H9 (cell line): ENCODE data around the gene SLC39A10. TPM values are rescaled to one million over a fixed set of nuclear protein-coding genes. Genes with fewer than 3 reads are reported as not detected.

ENCODE experiments used
- DNase-seq: peaks from one replicate; pipeline ENCODE4 v3.0.0-alpha.2; 2017
- H2AFZ ChIP-seq: one replicate; pipeline ENCODE4 v1.6.1; 2013; ENCODE audit warnings: mild to moderate bottlenecking, low read length, control low read depth, moderate library complexity
- H2AK5ac ChIP-seq: 2 replicates; pipeline ENCODE4 v1.6.1; 2013; ENCODE audit warnings: low read length, control low read depth, mixed read lengths; ENCODE audit not compliant: insufficient read length
- H2BK120ac ChIP-seq: one replicate; pipeline ENCODE4 v1.6.1; 2013; ENCODE audit warnings: low read depth, mild to moderate bottlenecking, low read length, control low read depth, inconsistent platforms; ENCODE audit not compliant: poor library complexity, severe bottlenecking
- H2BK12ac ChIP-seq: 2 replicates; pipeline ENCODE4 v1.6.1; 2013; ENCODE audit warnings: low read length, control low read depth, mixed read lengths, low read depth; ENCODE audit not compliant: insufficient read length
- H2BK15ac ChIP-seq: 2 replicates; pipeline ENCODE4 v1.6.1; 2013; ENCODE audit warnings: low read depth, low read length, control low read depth
- H2BK20ac ChIP-seq: one replicate; pipeline ENCODE4 v1.6.1; 2013; ENCODE audit warnings: low read depth, mild to moderate bottlenecking, low read length, control low read depth, inconsistent platforms; ENCODE audit not compliant: poor library complexity, severe bottlenecking
- H2BK5ac ChIP-seq: 2 replicates; pipeline ENCODE4 v1.6.1; 2013; ENCODE audit warnings: low read length, control low read depth, mixed read lengths; ENCODE audit not compliant: insufficient read length
- H3K14ac ChIP-seq: 2 replicates; pipeline ENCODE4 v1.6.1; 2013; ENCODE audit warnings: low read length, control low read depth; ENCODE audit not compliant: insufficient read depth
- H3K18ac ChIP-seq: 2 replicates; pipeline ENCODE4 v1.6.1; 2013; ENCODE audit warnings: low read depth, mild to moderate bottlenecking, mixed read lengths, low read length, control low read depth; ENCODE audit not compliant: insufficient read length
- H3K23ac ChIP-seq: 2 replicates; pipeline ENCODE4 v1.6.1; 2013; ENCODE audit warnings: low read length, control low read depth, mixed read lengths, low read depth; ENCODE audit not compliant: insufficient read length
- H3K23me2 ChIP-seq: 2 replicates; pipeline ENCODE4 v1.6.1; 2013; ENCODE audit warnings: low read depth, mild to moderate bottlenecking, mixed read lengths, low read length, control low read depth; ENCODE audit not compliant: insufficient read length, poor library complexity, severe bottlenecking
- H3K27ac ChIP-seq: 2 replicates; pipeline ENCODE4 v1.5.1; 2013; ENCODE audit warnings: low read length, control low read depth, mixed read lengths, low read depth; ENCODE audit not compliant: insufficient read length
- H3K27me3 ChIP-seq: 2 replicates; pipeline ENCODE4 v1.6.1; 2013; ENCODE audit warnings: low read length, control low read depth, inconsistent platforms; ENCODE audit not compliant: insufficient read depth
- H3K4ac ChIP-seq: 2 replicates; pipeline ENCODE4 v1.6.1; 2013; ENCODE audit warnings: low read depth, mild to moderate bottlenecking, control low read depth, inconsistent platforms, low read length, moderate library complexity
- H3K4me1 ChIP-seq: 2 replicates; pipeline ENCODE4 v1.6.1; 2013; ENCODE audit warnings: low read length, control low read depth, inconsistent platforms; ENCODE audit not compliant: insufficient read depth
- H3K4me2 ChIP-seq: 2 replicates; pipeline ENCODE4 v1.6.1; 2013; ENCODE audit warnings: low read length, control low read depth, mixed read lengths; ENCODE audit not compliant: insufficient read length, insufficient read depth
- H3K56ac ChIP-seq: 2 replicates; pipeline ENCODE4 v1.6.1; 2013; ENCODE audit warnings: low read depth, mild to moderate bottlenecking, mixed read lengths, low read length, control low read depth; ENCODE audit not compliant: insufficient read length
- H3K79me1 ChIP-seq: 2 replicates; pipeline ENCODE4 v1.6.1; 2013; ENCODE audit warnings: low read depth, mild to moderate bottlenecking, moderate library complexity, low read length, control low read depth, inconsistent platforms; ENCODE audit not compliant: insufficient read depth, poor library complexity, severe bottlenecking
- H3K79me2 ChIP-seq: 2 replicates; pipeline ENCODE4 v1.6.1; 2013; ENCODE audit warnings: low read length, control low read depth, inconsistent platforms; ENCODE audit not compliant: insufficient read depth
- H3K9ac ChIP-seq: 2 replicates; pipeline ENCODE4 v1.6.1; 2013; ENCODE audit warnings: low read length, control low read depth, mixed read lengths; ENCODE audit not compliant: insufficient read length; ENCODE audit errors: extremely low read depth
- H3K9me3 ChIP-seq: one replicate; pipeline ENCODE4 v1.6.1; 2013; ENCODE audit warnings: low read depth, low read length, inconsistent platforms; ENCODE audit not compliant: control insufficient read depth
- H3T11ph ChIP-seq: one replicate; pipeline ENCODE4 v1.6.1; 2013; ENCODE audit warnings: mild to moderate bottlenecking, low read length, control low read depth, inconsistent platforms
- H4K20me1 ChIP-seq: one replicate; pipeline ENCODE4 v1.6.1; 2013; ENCODE audit not compliant: control insufficient read depth, insufficient read length, insufficient read depth
- H4K5ac ChIP-seq: 2 replicates; pipeline ENCODE4 v1.6.1; 2013; ENCODE audit warnings: low read depth, mild to moderate bottlenecking, mixed read lengths, low read length, control low read depth; ENCODE audit not compliant: insufficient read length
- H4K8ac ChIP-seq: replicated peaks from 2 replicates; pipeline ENCODE4 v1.6.1; 2013; ENCODE audit warnings: low read length, control low read depth, mixed read lengths, low read depth; ENCODE audit not compliant: insufficient read length
- H4K91ac ChIP-seq: 2 replicates; pipeline ENCODE4 v1.6.1; 2013; ENCODE audit warnings: low read depth, mild to moderate bottlenecking, moderate library complexity, mixed read lengths, low read length, control low read depth; ENCODE audit not compliant: insufficient read length
- H3K27ac Mint-ChIP-seq, 3 experiments: 2 replicates in 2 of 3; 3 replicates in 1 of 3; pipeline ENCODE4 v1.8.0; 2020 to 2021; ENCODE audit warnings: mixed read lengths in 3 of 3, mild to moderate bottlenecking in 1 of 3, moderate library complexity in 1 of 3
- H3K27me3 Mint-ChIP-seq: 2 replicates; pipeline ENCODE4 v1.8.0; 2021; ENCODE audit warnings: low read depth, mild to moderate bottlenecking, moderate library complexity, mixed read lengths
- H3K36me3 Mint-ChIP-seq, 3 experiments: 2 replicates in 2 of 3; 3 replicates in 1 of 3; pipeline ENCODE4 v1.8.0; 2020 to 2021; ENCODE audit warnings: low read depth in 3 of 3, mixed read lengths in 3 of 3; ENCODE audit not compliant: insufficient read depth in 1 of 3
- H3K4me1 Mint-ChIP-seq, 2 experiments: 2 replicates each; pipeline ENCODE4 v1.8.0; 2020; ENCODE audit warnings: mixed read lengths in 2 of 2
- H3K4me3 Mint-ChIP-seq, 2 experiments: 2 replicates in 1 of 2; 3 replicates in 1 of 2; pipeline ENCODE4 v1.8.0; 2020 to 2021; ENCODE audit warnings: mild to moderate bottlenecking in 2 of 2, mixed read lengths in 2 of 2, moderate library complexity in 1 of 2
- H3K9me3 Mint-ChIP-seq, 2 experiments: 2 replicates in 1 of 2; 3 replicates in 1 of 2; pipeline ENCODE4 v1.8.0; 2020; ENCODE audit warnings: mild to moderate bottlenecking in 2 of 2, mixed read lengths in 2 of 2, moderate library complexity in 1 of 2
- WGBS: extraction: QIAGEN DNeasy Blood & Tissue Kit; methylation state at CpG from one replicate; pipeline ENCODE4 v1.1.7; 2013; ENCODE audit warnings: missing lambda C conversion rate, low lambda C conversion rate, mixed read lengths; ENCODE audit not compliant: insufficient read length; ENCODE audit errors: extremely low coverage; 5-methylcytosine and 5-hydroxymethylcytosine counted together
- total RNA-seq: library from RNA; stranded (reverse); gene quantifications from 2 replicates; pipeline ENCODE4 v1.2.1, GENCODE V29; 2021
- TF ChIP-seq, protein P1 (sequence below): fragments of 200-600 bp; sonication (generic); conservative IDR thresholded peaks from 3 replicates; pipeline ENCODE4 v1.8.0; 2021; ENCODE audit warnings: antibody characterized with exemption, mild to moderate bottlenecking

SLC39A10 gene
- total RNA-seq, 1 experiment from 2014 or later: 161 TPM

- no CpG with 5 or more reads among the region's 66 CpGs for WGBS
- H2BK12ac ChIP-seq: no peak overlapping the region
- H3K27ac ChIP-seq: no peak overlapping the region
- peak overlapping the region; percentile 94 to 97 for H3K4me3 Mint-ChIP-seq
- H4K8ac ChIP-seq: no peak overlapping the region
- no peak overlapping the region for H2AFZ ChIP-seq
- H3K9me3 ChIP-seq: no peaks in the 10 kb centered on the region
- no peaks in the 10 kb centered on the region for H4K20me1 ChIP-seq
- H2AK5ac ChIP-seq: no peak overlapping the region
- DNase-seq: peak; percentile 58
- H3K9me3 Mint-ChIP-seq: 0 out of 5 replicates have a peak, but pooled peaks cover 0 to 2% of the 10 kb centered on the region in 2 experiments
- peaks cover 35 to 38% of the 10 kb centered on the region in 2 experiments for H3K4me1 Mint-ChIP-seq
- no peaks in the 10 kb centered on the region; the same call in 1 of the 2 replicates for H3K27me3 Mint-ChIP-seq
- peak overlapping the region; percentile 93 for H3K14ac ChIP-seq
- H2BK120ac ChIP-seq: no peak overlapping the region
- H2BK15ac ChIP-seq: no peak overlapping the region
- TF ChIP-seq, protein P1, sequence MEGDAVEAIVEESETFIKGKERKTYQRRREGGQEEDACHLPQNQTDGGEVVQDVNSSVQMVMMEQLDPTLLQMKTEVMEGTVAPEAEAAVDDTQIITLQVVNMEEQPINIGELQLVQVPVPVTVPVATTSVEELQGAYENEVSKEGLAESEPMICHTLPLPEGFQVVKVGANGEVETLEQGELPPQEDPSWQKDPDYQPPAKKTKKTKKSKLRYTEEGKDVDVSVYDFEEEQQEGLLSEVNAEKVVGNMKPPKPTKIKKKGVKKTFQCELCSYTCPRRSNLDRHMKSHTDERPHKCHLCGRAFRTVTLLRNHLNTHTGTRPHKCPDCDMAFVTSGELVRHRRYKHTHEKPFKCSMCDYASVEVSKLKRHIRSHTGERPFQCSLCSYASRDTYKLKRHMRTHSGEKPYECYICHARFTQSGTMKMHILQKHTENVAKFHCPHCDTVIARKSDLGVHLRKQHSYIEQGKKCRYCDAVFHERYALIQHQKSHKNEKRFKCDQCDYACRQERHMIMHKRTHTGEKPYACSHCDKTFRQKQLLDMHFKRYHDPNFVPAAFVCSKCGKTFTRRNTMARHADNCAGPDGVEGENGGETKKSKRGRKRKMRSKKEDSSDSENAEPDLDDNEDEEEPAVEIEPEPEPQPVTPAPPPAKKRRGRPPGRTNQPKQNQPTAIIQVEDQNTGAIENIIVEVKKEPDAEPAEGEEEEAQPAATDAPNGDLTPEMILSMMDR: no peak
- H3K36me3 Mint-ChIP-seq: peaks cover 0 to 9% (median 2%) of the 10 kb centered on the region in 3 experiments; a peak in 4 of 7 replicates
- H3K4ac ChIP-seq: peak overlapping the region; percentile 35; the same call in 1 of the 2 replicates
- no peak overlapping the region for H2BK5ac ChIP-seq
- H3K4me2 ChIP-seq: peak overlapping the region; percentile 94
- peak overlapping the region; percentile 70 for H4K91ac ChIP-seq
- no peak overlapping the region for H2BK20ac ChIP-seq
- peak overlapping the region; percentile 95 to 99 (median 98) for H3K27ac Mint-ChIP-seq
- peak overlapping the region; percentile 27 for H4K5ac ChIP-seq
- H3T11ph ChIP-seq: no peak overlapping the region
- peaks cover 16% of the 10 kb centered on the region; the same call in 1 of the 2 replicates for H3K79me2 ChIP-seq
- peaks cover 8% of the 10 kb centered on the region for H3K23me2 ChIP-seq
- H3K9ac ChIP-seq: peak overlapping the region; percentile 90
- H3K4me1 ChIP-seq: no peaks in the 10 kb centered on the region; the same call in 1 of the 2 replicates
- no peaks in the 10 kb centered on the region for H3K79me1 ChIP-seq
- H3K23ac ChIP-seq: no peak overlapping the region
- H3K18ac ChIP-seq: peak overlapping the region; percentile 89
- no peak overlapping the region for H3K56ac ChIP-seq
- H3K27me3 ChIP-seq: no peaks in the 10 kb centered on the region
Measured at GRCh38 chr2:195657634-195658540, 861 bp downstream of the SLC39A10 start.
